ENCODE measurements around the gene ZNF699.
"Not testable (repeated sequence)": the region's sequence is repeated elsewhere in the genome, so short reads cannot be mapped to it uniquely, and the experiment has no call there.

ZNF699 gene

DNA sequence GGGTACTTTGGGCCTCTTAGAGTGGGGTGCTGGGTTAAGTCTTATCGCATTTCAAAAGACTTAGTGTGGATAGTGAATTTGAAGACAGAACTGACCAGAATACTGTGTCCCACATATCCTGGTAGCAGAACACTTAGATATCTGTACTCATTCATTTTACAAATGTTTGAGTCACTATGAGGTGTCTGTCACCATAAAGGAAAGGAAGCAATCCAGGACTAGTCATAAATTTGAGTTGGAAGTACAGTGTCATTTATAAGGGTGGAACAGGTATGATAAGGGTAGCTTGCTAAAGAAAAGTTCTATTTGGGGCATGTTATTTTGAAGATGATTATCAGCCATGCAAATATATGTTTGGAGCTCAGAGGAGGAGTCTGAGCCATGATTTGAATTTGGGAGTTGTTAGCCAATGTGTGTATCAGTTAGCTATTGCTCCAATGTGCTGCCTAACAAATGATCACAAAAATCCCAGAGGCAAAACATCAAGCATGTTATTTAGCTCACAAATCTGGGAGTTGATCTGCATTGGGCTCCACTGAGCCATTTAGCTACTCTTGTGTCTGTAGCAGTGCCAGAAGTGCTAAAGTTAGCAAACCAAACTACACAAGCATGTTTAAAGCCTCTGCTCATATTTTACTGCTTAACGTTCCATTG is 20.3 kb downstream of the ZNF699 start:
- DNase-seq (ENCODE audit: low read depth in 2 of 2): no peak

DNA sequence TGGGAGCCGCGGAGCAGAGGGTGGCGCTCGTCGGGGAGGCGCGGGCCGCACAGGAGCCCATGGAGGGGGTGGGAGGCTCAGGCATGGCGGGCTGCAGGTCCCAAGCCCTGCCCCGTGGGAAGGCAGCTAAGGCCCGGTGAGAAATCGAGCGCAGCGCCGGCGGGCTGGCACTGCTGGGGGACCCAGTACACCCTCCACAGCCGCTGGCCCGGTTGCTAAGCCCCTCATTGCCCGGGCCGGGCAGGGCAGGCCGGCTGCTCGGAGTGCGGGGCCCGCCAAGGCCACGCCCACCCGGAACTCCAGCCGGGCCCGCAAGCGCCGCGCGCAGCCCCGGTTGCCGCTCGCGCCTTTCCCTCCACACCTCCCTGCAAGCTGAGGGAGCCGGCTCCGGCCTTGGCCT is 26.2 kb downstream of the ZNF699 start:
- not testable (repeated sequence) for DNase-seq (ENCODE audit: low read depth in 2 of 2)

DNA sequence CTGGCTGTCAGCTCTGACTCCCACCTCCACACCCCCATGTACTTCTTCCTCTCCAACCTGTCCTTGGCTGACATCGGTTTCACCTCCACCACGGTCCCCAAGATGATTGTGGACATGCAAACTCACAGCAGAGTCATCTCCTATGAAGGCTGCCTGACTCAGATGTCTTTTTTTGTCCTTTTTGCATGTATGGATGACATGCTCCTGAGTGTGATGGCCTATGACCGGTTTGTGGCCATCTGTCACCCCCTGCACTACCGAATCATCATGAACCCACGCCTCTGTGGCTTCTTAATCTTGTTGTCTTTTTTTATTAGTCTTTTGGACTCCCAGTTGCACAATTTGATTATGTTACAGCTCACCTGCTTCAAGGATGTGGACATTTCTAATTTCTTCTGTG is 58.4 kb downstream of the ZNF699 start:
- DNase-seq (ENCODE audit: low read depth in 2 of 2): no peak

DNA sequence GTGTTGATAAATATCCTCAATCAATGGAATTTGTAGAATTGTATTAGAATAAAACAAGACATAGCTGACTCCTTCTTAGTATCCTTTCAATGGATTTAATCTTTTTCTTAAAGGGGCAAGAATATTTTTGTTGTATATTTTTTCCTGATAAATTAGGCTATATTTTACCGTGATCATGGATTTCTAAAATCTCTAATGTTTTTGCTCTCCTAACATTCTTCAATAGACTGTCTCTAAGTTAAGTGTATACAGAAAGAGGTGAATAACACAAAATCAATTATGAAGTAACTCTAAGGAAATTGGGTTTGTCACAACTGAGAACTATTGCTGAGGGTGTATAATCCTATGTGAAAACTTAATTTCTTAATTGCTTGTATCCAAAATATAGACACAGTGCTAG is 59.0 kb downstream of the ZNF699 start, which contains the start of gene OR7E24:
OR7E24 (plus strand) TSS at position 301 of the 400 bp plus-strand sequence. CDS start 114 bp downstream, outside the sequence.
- no peak for DNase-seq (ENCODE audit: low read depth in 2 of 2)

Measured in fibroblast of skin of left quadriceps (primary cell).